IMR-90 (cell line): ENCODE data around the gene MALAT1. TPM values are rescaled to one million over a fixed set of nuclear protein-coding genes. Genes with fewer than 3 reads are reported as not detected.

Experiments used
- ATAC-seq: fragments of 200-7000 bp; cut with Tn5 transposase; 2 replicates; pipeline ENCODE4 v1.9.1; 2020; ENCODE audit warnings: low read depth, mild to moderate bottlenecking, moderate library complexity
- BruUV-seq: library from RNA; stranded (reverse); fragments of 400-500 nt; replicated peaks from 2 replicates; lab custom pipeline; 2021; lab: Mats Ljungman, UMichigan
- CTCF ChIA-PET: fragments of 300-600 bp; formaldehyde crosslinking; extraction: SDS; loops from one replicate; lab custom pipeline; 2021; ENCODE audit warnings: antibody characterized with exemption; lab: Yijun Ruan, JAX
- POLR2A ChIA-PET: fragments of 300-600 bp; sonication (Branson Sonifier 250); formaldehyde crosslinking; loops from one replicate; lab custom pipeline; 2022; ENCODE audit warnings: antibody characterized with exemption; ENCODE audit not compliant: unreplicated experiment; lab: Charles Lee
- DNase-seq: peaks from one replicate; pipeline ENCODE4 v3.0.0; 2013
- H2AFZ ChIP-seq: replicated peaks from 2 replicates; pipeline ENCODE3; 2013; ENCODE audit warnings: low read length, mild to moderate bottlenecking; ENCODE audit not compliant: poor library complexity
- H2AK5ac ChIP-seq: 2 replicates; pipeline ENCODE4 v1.6.1; 2013; ENCODE audit warnings: low read depth, low read length, inconsistent platforms
- H2AK9ac ChIP-seq: replicated peaks from 2 replicates; pipeline ENCODE3; 2013; ENCODE audit warnings: mild to moderate bottlenecking, low read depth, low read length, moderate library complexity; ENCODE audit not compliant: poor library complexity
- H2BK120ac ChIP-seq: 2 replicates; pipeline ENCODE4 v1.6.1; 2013; ENCODE audit warnings: low read depth, low read length, inconsistent platforms
- H2BK15ac ChIP-seq: 3 replicates; pipeline ENCODE4 v1.6.1; 2013; ENCODE audit warnings: low read depth, low read length, inconsistent platforms
- H2BK20ac ChIP-seq: 2 replicates; pipeline ENCODE4 v1.6.1; 2013; ENCODE audit warnings: low read depth, mild to moderate bottlenecking, inconsistent platforms, low read length, moderate library complexity
- H2BK5ac ChIP-seq: 2 replicates; pipeline ENCODE4 v1.6.1; 2013; ENCODE audit warnings: mild to moderate bottlenecking, low read depth, low read length, inconsistent platforms; ENCODE audit not compliant: poor library complexity, severe bottlenecking
- H3K14ac ChIP-seq: replicated peaks from 2 replicates; pipeline ENCODE4 v1.6.1; 2013; ENCODE audit warnings: low read depth, low read length, inconsistent platforms
- H3K18ac ChIP-seq: 2 replicates; pipeline ENCODE4 v1.6.1; 2013; ENCODE audit warnings: low read depth, low read length, control low read depth
- H3K23ac ChIP-seq: 2 replicates; pipeline ENCODE4 v1.6.1; 2013; ENCODE audit warnings: low read depth, low read length, inconsistent platforms
- H3K27ac ChIP-seq: 2 replicates; pipeline ENCODE4 v1.5.1; 2013; ENCODE audit warnings: mild to moderate bottlenecking, control low read depth, low read length; ENCODE audit not compliant: insufficient read depth
- H3K27me3 ChIP-seq: 2 replicates; pipeline ENCODE4 v1.6.1; 2013; ENCODE audit warnings: low read length; ENCODE audit not compliant: control insufficient read depth, insufficient read depth
- H3K36me3 ChIP-seq: 2 replicates; pipeline ENCODE4 v1.6.1; 2013; ENCODE audit warnings: low read length, mixed read lengths; ENCODE audit not compliant: control insufficient read depth, insufficient read depth
- H3K4ac ChIP-seq: 2 replicates; pipeline ENCODE4 v1.6.1; 2013; ENCODE audit warnings: low read depth, low read length, inconsistent platforms
- H3K4me1 ChIP-seq: 2 replicates; pipeline ENCODE4 v1.6.1; 2013; ENCODE audit warnings: low read length, mixed read lengths; ENCODE audit not compliant: control insufficient read depth, insufficient read depth
- H3K4me2 ChIP-seq: 2 replicates; pipeline ENCODE4 v1.6.1; 2013; ENCODE audit warnings: low read depth, mild to moderate bottlenecking, control low read depth, low read length, moderate library complexity
- H3K4me3 ChIP-seq: 2 replicates; pipeline ENCODE4 v1.5.1; 2013; ENCODE audit warnings: low read depth, mild to moderate bottlenecking, control low read depth, low read length, moderate library complexity; ENCODE audit not compliant: insufficient read depth
- H3K56ac ChIP-seq: 2 replicates; pipeline ENCODE4 v1.6.1; 2013; ENCODE audit warnings: low read length, inconsistent platforms; ENCODE audit not compliant: insufficient read depth; ENCODE audit errors: extremely low read depth
- H3K79me1 ChIP-seq, 2 experiments: 2 replicates each; pipeline ENCODE4 v1.6.1; 2013; ENCODE audit warnings: low read length in 2 of 2, inconsistent platforms in 1 of 2, low read depth in 1 of 2
- H3K9ac ChIP-seq: 2 replicates; pipeline ENCODE4 v1.6.1; 2013; ENCODE audit warnings: low read depth, low read length, control low read depth
- H3K9me1 ChIP-seq: 2 replicates; pipeline ENCODE4 v1.6.1; 2013; ENCODE audit warnings: low read length, inconsistent platforms; ENCODE audit not compliant: insufficient read depth
- H3K9me3 ChIP-seq: 2 replicates; pipeline ENCODE4 v1.6.1; 2013; ENCODE audit warnings: low read length; ENCODE audit not compliant: control insufficient read depth, insufficient read depth
- H4K20me1 ChIP-seq: 2 replicates; pipeline ENCODE4 v1.6.1; 2013; ENCODE audit warnings: low read length, inconsistent platforms; ENCODE audit not compliant: insufficient read depth
- H4K5ac ChIP-seq: 2 replicates; pipeline ENCODE4 v1.6.1; 2013; ENCODE audit warnings: mild to moderate bottlenecking, low read depth, low read length, control low read depth
- H4K8ac ChIP-seq, 2 experiments: 2 replicates each; pipeline ENCODE4 v1.6.1; 2013; ENCODE audit warnings: low read depth in 2 of 2, low read length in 2 of 2, control low read depth in 1 of 2, inconsistent platforms in 1 of 2
- H4K91ac ChIP-seq: 2 replicates; pipeline ENCODE4 v1.6.1; 2013; ENCODE audit warnings: low read depth, low read length, inconsistent platforms; ENCODE audit not compliant: insufficient read depth
- BHLHE40 ChIP-seq: fragments of 150-350 bp; IDR thresholded peaks from 2 replicates; pipeline ENCODE4 v1.6.1; 2016; ENCODE audit warnings: mild to moderate bottlenecking, low read depth, low read length
- CEBPB ChIP-seq: IDR thresholded peaks from 2 replicates; pipeline ENCODE4 v1.6.1; 2012; ENCODE audit warnings: low read depth, low read length, improper control_type of control experiment
- CHD1 ChIP-seq: IDR thresholded peaks from 2 replicates; pipeline ENCODE4 v1.6.1; 2012; ENCODE audit warnings: low read depth, low read length, improper control_type of control experiment
- FOS ChIP-seq: fragments of 150-350 bp; IDR thresholded peaks from 2 replicates; pipeline ENCODE4 v1.6.1; 2016; ENCODE audit warnings: low read depth, low read length
- MAFK ChIP-seq: IDR thresholded peaks from 2 replicates; pipeline ENCODE4 v1.6.1; 2012; ENCODE audit warnings: low read depth, low read length, improper control_type of control experiment
- MAZ ChIP-seq: IDR thresholded peaks from 2 replicates; pipeline ENCODE4 v1.6.1; 2012; ENCODE audit warnings: low read depth, mild to moderate bottlenecking, low read length, improper control_type of control experiment, moderate library complexity, borderline replicate concordance
- MXI1 ChIP-seq: IDR thresholded peaks from 2 replicates; pipeline ENCODE4 v1.6.1; 2012; ENCODE audit warnings: low read depth, mild to moderate bottlenecking, low read length, moderate library complexity, borderline replicate concordance
- NFE2L2 ChIP-seq: fragments of 150-350 bp; IDR thresholded peaks from 2 replicates; pipeline ENCODE4 v1.6.1; 2016; ENCODE audit warnings: low read depth, mild to moderate bottlenecking, low read length
- POLR2A ChIP-seq: IDR thresholded peaks from 2 replicates; pipeline ENCODE4 v1.6.1; 2012; ENCODE audit warnings: mild to moderate bottlenecking, low read depth, low read length
- RAD21 ChIP-seq: IDR thresholded peaks from 2 replicates; pipeline ENCODE4 v1.6.1; 2012; ENCODE audit warnings: low read length, improper control_type of control experiment
- RCOR1 ChIP-seq: IDR thresholded peaks from 2 replicates; pipeline ENCODE4 v1.6.1; 2012; ENCODE audit warnings: mild to moderate bottlenecking, low read length, improper control_type of control experiment; ENCODE audit not compliant: insufficient replicate concordance
- RFX5 ChIP-seq: IDR thresholded peaks from 2 replicates; pipeline ENCODE4 v1.8.0; 2012; ENCODE audit warnings: low read depth, mild to moderate bottlenecking, low read length, moderate library complexity
- SMC3 ChIP-seq: fragments of 150-350 bp; IDR thresholded peaks from 2 replicates; pipeline ENCODE4 v1.6.1; 2016; ENCODE audit warnings: low read depth, mild to moderate bottlenecking, antibody characterized with exemption, low read length, moderate library complexity
- WGBS, 2 experiments: methylation state at CpG; one replicate each; pipeline versions ENCODE4 v1.1.5 to v1.1.7; 2013; ENCODE audit warnings: missing lambda C conversion rate in 2 of 2; ENCODE audit not compliant: insufficient read length in 1 of 2; ENCODE audit errors: extremely low coverage in 2 of 2; 5-methylcytosine and 5-hydroxymethylcytosine counted together
- dilution Hi-C: fragments of 300-500 bp; cut with HindIII; formaldehyde crosslinking; loops from one replicate; pipeline ENCODE4 v1.14.3; 2018; ENCODE audit warnings: low sequenced_read_pairs; ENCODE audit not compliant: unreplicated experiment
- in situ Hi-C: fragments of 300-500 bp; cut with MboI; formaldehyde crosslinking; loops from 3 replicates; pipeline ENCODE4 v1.14.3; 2019; ENCODE audit warnings: low sequenced_read_pairs, inconsistent platforms, mixed read lengths
- intact Hi-C: fragments of 100-400 bp; cut with micrococcal nuclease; formaldehyde crosslinking; loops from 2 replicates; pipeline ENCODE4 v1.10.0; 2022
- polyA plus RNA-seq, 3 experiments: library from polyadenylated mRNA; depleted of rRNA; stranded (reverse); fragments of >200 nt; gene quantifications; 2 replicates each; pipeline ENCODE4 v1.2.3, GENCODE V29; 2012; ENCODE audit warnings: low replicate concordance in 1 of 3
- total RNA-seq: library from RNA; depleted of rRNA; stranded (reverse); fragments of >200 nt; gene quantifications from 2 replicates; pipeline ENCODE4 v1.2.3, GENCODE V29; 2012
- TF ChIP-seq, protein P1 (sequence below): fragments of 150-350 bp; IDR thresholded peaks from 2 replicates; pipeline ENCODE4 v1.6.1; 2016; ENCODE audit warnings: low read depth, mild to moderate bottlenecking, low read length, moderate library complexity, borderline replicate concordance
- TF ChIP-seq, protein P2 (sequence below): fragments of 150-350 bp; IDR thresholded peaks from 2 replicates; pipeline ENCODE4 v1.6.1; 2017; ENCODE audit warnings: mild to moderate bottlenecking, antibody characterized with exemption, low read length, low read depth
- TF ChIP-seq, protein P3 (sequence below): conservative IDR thresholded peaks from 2 replicates; pipeline ENCODE4 v1.5.1; 2012; ENCODE audit warnings: mild to moderate bottlenecking, low read depth, low read length, improper control_type of control experiment

Gene MALAT1
- total and polyA plus RNA-seq, 2 of the 4 experiments (the other 2 are of a cell fraction) = 636 to 3,569 TPM

DNA sequence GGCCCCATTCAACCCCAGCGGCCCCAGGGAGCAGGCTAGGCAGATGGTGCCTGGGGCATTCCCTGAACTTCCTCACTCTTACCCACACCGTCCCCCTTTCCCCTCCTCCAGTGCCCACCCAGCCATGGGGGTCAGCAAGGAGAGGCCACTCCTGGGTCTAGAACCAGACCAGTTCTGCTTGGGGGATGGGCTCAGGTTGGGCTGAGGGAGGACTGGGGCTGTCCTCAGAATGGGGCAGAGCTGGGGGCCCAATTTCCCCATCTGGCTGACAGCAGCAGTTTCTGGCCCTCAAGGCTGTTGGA lies 38.4 kb downstream of the MALAT1 start:
- POLR2A ChIA-PET = no interaction called here
- Histone ChIP-seq H3K27me3 (no peaks in the 10 kb centered on the region), H2BK5ac (no peak overlapping the region), H3K9me3 (no peaks in the 10 kb centered on the region), H3K4ac (no peak overlapping the region), H4K20me1 (peaks cover 20% of the 10 kb centered on the region), H3K79me1 (peaks cover 0 to 25% of the 10 kb centered on the region in 2 experiments), H2AK9ac (peak overlapping the region; percentile 72), H3K23ac (no peak overlapping the region), H3K4me1 (peaks cover 5% of the 10 kb centered on the region; the same call in 1 of the 2 replicates), H3K27ac (no peak overlapping the region), H4K91ac (no peak overlapping the region), H4K5ac (no peak overlapping the region), H2BK15ac (no peak overlapping the region), H3K18ac (no peak overlapping the region), H3K4me3 (no peak overlapping the region), H2BK20ac (no peak overlapping the region), H3K9me1 (peaks cover 8% of the 10 kb centered on the region; the same call in 1 of the 2 replicates), H3K36me3 (peaks cover 58% of the 10 kb centered on the region), H2AFZ (peak overlapping the region; percentile 37), H3K9ac (no peak overlapping the region), H3K56ac (no peak overlapping the region), H4K8ac (no peak overlapping the region), H3K14ac (no peak overlapping the region), H2BK120ac (no peak overlapping the region), H2AK5ac (no peak overlapping the region), H3K4me2 (no peak overlapping the region)
- 100% methylated on average over 1 of the region's 2 CpGs; no CpG with 5 or more reads in 1 of the 2 experiments for WGBS, 2 experiments
- CTCF ChIA-PET = no interaction called here
- dilution Hi-C loops (no loop called here), in situ Hi-C loops (no loop called here), intact Hi-C loops (no loop called here)
- TF ChIP-seq RAD21 (no peak), RFX5 (no peak), NFE2L2 (no peak), POLR2A (no peak), MAZ (no peak), MXI1 (no peak), CHD1 (no peak), CEBPB (no peak), RCOR1 (no peak), FOS (no peak), MAFK (no peak), SMC3 (no peak), BHLHE40 (no peak)
- TF ChIP-seq, protein P1, sequence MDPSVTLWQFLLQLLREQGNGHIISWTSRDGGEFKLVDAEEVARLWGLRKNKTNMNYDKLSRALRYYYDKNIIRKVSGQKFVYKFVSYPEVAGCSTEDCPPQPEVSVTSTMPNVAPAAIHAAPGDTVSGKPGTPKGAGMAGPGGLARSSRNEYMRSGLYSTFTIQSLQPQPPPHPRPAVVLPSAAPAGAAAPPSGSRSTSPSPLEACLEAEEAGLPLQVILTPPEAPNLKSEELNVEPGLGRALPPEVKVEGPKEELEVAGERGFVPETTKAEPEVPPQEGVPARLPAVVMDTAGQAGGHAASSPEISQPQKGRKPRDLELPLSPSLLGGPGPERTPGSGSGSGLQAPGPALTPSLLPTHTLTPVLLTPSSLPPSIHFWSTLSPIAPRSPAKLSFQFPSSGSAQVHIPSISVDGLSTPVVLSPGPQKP = no peak
- TF ChIP-seq, protein P2, sequence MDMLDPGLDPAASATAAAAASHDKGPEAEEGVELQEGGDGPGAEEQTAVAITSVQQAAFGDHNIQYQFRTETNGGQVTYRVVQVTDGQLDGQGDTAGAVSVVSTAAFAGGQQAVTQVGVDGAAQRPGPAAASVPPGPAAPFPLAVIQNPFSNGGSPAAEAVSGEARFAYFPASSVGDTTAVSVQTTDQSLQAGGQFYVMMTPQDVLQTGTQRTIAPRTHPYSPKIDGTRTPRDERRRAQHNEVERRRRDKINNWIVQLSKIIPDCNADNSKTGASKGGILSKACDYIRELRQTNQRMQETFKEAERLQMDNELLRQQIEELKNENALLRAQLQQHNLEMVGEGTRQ = no peak
- TF ChIP-seq, protein P3, sequence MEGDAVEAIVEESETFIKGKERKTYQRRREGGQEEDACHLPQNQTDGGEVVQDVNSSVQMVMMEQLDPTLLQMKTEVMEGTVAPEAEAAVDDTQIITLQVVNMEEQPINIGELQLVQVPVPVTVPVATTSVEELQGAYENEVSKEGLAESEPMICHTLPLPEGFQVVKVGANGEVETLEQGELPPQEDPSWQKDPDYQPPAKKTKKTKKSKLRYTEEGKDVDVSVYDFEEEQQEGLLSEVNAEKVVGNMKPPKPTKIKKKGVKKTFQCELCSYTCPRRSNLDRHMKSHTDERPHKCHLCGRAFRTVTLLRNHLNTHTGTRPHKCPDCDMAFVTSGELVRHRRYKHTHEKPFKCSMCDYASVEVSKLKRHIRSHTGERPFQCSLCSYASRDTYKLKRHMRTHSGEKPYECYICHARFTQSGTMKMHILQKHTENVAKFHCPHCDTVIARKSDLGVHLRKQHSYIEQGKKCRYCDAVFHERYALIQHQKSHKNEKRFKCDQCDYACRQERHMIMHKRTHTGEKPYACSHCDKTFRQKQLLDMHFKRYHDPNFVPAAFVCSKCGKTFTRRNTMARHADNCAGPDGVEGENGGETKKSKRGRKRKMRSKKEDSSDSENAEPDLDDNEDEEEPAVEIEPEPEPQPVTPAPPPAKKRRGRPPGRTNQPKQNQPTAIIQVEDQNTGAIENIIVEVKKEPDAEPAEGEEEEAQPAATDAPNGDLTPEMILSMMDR = no peak
- ATAC-seq (no peak), DNase-seq (no peak)
- BruUV-seq = no TSS peak
